ENCODE measurements around the gene HCFC1. TPM values are rescaled to one million over a fixed set of nuclear protein-coding genes. Genes with fewer than 3 reads are reported as not detected.

The HCFC1 gene
- total RNA-seq, 6 experiments from 2014 or later: 52.1 to 62.1 (median 59.0) TPM

DNA sequence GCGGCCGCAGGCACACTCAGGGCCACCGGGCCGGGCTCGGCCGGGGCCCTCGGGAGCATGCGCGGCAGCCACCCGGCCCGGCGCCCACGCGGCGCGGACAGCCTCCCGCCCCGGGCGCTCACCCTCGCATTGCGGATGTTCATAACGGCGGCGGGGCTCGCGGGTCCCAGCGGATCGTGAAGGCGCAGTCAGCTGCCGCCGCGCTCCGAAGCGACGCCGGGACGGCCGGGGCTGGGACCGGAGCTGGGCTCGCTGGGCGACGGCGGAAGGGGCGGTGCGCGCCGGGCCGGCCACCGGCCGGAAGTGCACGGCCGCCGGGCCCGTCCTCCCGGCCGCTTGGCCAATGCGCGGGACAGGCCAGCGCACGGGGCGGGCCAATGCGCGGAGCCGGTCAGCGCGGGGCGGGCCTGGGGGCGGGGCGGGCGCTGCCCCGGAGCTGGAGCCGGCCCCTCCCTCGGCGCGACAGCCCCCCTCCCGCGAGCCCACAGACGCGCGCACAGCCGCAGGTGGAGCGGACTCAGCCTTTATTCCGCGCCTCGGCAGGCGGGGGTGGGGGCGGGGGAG is 36.8 kb downstream of the HCFC1 start, which contains the start of gene NAA10:
Gene NAA10, minus strand, starts transcription at position 276 of the 564 bp plus-strand sequence. Its CDS starts 133 bp downstream, at position 143.
- Mint-ChIP-seq H3K4me1 (ENCODE audit: low read depth) (no peaks in the 10 kb centered on the region), H3K27me3 (ENCODE audit: insufficient read depth) (peaks cover 2% of the 10 kb centered on the region), H3K27ac (peak within 1 kb of the TSS; percentile 84), H3K9me3 (no peaks in the 10 kb centered on the region), H3K4me3 (peak within 1 kb of the TSS; percentile 93), H3K36me3 (ENCODE audit: low read depth) (peaks cover 5% of the 10 kb centered on the region; the same call in 1 of the 2 replicates)
- peak; percentile 27 for DNase-seq
- TF ChIP-seq, protein P1, sequence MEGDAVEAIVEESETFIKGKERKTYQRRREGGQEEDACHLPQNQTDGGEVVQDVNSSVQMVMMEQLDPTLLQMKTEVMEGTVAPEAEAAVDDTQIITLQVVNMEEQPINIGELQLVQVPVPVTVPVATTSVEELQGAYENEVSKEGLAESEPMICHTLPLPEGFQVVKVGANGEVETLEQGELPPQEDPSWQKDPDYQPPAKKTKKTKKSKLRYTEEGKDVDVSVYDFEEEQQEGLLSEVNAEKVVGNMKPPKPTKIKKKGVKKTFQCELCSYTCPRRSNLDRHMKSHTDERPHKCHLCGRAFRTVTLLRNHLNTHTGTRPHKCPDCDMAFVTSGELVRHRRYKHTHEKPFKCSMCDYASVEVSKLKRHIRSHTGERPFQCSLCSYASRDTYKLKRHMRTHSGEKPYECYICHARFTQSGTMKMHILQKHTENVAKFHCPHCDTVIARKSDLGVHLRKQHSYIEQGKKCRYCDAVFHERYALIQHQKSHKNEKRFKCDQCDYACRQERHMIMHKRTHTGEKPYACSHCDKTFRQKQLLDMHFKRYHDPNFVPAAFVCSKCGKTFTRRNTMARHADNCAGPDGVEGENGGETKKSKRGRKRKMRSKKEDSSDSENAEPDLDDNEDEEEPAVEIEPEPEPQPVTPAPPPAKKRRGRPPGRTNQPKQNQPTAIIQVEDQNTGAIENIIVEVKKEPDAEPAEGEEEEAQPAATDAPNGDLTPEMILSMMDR (IDR thresholded peaks at IDR 0.05): no peak

DNA sequence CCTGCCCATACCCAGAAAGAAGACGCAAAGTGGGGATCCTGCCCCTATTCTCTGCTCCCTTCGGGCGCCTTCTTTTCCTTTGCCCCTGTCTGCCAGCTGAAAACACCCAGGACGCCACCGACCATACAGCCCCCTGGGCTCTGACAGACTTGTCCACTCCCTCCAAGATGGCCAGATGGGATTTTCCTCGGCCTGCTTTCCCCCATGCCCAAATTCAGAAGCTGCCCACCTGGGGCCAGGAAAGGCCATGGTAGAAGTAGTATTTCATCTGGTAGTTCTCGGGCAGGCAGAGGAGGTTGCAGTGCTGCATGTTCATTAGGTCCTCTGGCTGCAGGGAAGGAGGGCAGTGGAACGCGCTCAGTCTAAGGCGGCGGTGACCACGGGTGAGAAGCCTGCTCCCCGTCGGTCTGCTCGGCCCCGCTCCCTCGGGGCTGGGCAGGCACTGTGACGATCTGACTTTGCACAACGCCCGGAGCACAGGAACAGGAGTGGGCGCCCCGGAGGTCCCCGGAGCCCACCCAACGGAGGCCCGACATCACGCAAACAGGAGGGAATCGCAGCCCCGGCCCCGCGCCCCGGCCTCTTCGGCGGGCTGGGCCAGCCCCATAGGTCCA is 37.4 kb downstream of the HCFC1 start:
- H3K27ac Mint-ChIP-seq: peak overlapping the region; percentile 84

DNA sequence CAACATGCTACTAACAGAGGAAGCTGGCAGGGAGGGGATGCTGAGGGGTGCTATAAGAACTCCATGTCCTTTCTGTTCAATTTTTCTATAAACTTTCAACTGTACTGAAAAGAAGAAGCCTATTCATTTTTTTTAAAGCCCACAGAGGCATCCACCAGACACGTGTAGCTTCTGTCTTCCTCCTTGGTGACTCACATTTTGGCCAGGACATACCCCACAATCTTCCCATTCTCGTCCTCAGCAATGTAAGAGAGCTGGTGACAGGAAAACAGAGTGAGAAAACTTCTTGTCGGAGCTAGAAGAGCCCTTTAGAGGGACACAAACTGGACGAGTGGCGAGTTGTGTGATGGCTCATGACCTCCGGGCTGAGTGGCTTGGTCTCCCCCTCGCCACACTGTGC is 37.9 kb downstream of the HCFC1 start:
- peak; percentile 41 for DNase-seq
- Mint-ChIP-seq H3K36me3 (ENCODE audit: low read depth) (peaks cover 5% of the 10 kb centered on the region; the same call in 1 of the 2 replicates), H3K4me1 (ENCODE audit: low read depth) (peaks cover 6% of the 10 kb centered on the region; the same call in 1 of the 2 replicates), H3K27ac (peak overlapping the region; percentile 84), H3K27me3 (ENCODE audit: insufficient read depth) (peaks cover 2% of the 10 kb centered on the region), H3K4me3 (peak overlapping the region; percentile 93), H3K9me3 (no peaks in the 10 kb centered on the region)
- TF ChIP-seq, protein P1 (IDR thresholded peaks at IDR 0.05): no peak

More for the DNA sequence above, 37.4 kb downstream of the HCFC1 start:
- H3K4me3 Mint-ChIP-seq: peak overlapping the region; percentile 93
- H3K36me3 Mint-ChIP-seq (ENCODE audit: low read depth): peaks cover 5% of the 10 kb centered on the region; the same call in 1 of the 2 replicates
- peaks cover 2% of the 10 kb centered on the region for H3K27me3 Mint-ChIP-seq (ENCODE audit: insufficient read depth)
- TF ChIP-seq, protein P1 (IDR thresholded peaks at IDR 0.05): no peak
- H3K4me1 Mint-ChIP-seq (ENCODE audit: low read depth): peaks cover 1% of the 10 kb centered on the region; the same call in 1 of the 2 replicates
- H3K9me3 Mint-ChIP-seq: no peaks in the 10 kb centered on the region
- no peak for DNase-seq

DNA sequence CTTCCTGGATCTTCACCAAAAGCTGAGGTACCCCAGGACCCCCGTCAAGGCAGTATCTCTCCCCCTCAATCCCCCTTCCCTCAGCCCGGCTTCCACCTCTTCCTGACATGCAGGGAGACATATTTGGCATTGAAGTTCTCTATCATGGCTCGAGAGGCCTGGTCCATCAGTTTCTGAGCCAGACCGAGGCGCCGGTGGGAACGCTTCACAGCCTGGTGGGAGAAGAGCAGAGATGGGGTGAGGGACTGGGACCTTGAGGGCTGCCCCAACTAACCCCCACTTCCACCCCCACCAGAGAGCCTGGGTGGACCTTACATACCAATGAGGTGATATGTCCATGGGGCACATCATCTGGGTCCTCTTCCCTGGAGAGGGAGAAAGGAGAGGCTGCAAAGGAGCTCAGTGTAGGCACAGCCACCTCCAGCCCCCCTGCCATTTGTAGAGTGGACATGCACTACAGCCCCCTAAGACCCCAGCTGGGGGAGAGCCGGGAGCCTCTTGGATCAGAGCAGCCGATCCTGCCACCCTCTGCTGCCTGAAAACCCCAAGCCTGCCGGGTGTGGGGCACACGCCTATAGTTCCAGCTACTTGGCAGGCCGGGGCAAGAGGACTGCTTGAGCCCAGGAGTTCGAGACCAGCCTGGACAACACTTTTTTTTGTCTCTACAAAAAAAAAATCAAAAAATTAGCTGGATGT is 39.2 kb downstream of the HCFC1 start:
- peaks cover 14% of the 10 kb centered on the region for H3K4me1 Mint-ChIP-seq (ENCODE audit: low read depth)
- TF ChIP-seq, protein P1 (IDR thresholded peaks at IDR 0.05): no peak
- peaks cover 5% of the 10 kb centered on the region; the same call in 1 of the 2 replicates for H3K36me3 Mint-ChIP-seq (ENCODE audit: low read depth)
- no peak overlapping the region for H3K27ac Mint-ChIP-seq
- H3K4me3 Mint-ChIP-seq: no peak overlapping the region; the same call in 1 of the 2 replicates
- H3K9me3 Mint-ChIP-seq: no peaks in the 10 kb centered on the region
- H3K27me3 Mint-ChIP-seq (ENCODE audit: insufficient read depth): peaks cover 2% of the 10 kb centered on the region
- no peak for DNase-seq

DNA sequence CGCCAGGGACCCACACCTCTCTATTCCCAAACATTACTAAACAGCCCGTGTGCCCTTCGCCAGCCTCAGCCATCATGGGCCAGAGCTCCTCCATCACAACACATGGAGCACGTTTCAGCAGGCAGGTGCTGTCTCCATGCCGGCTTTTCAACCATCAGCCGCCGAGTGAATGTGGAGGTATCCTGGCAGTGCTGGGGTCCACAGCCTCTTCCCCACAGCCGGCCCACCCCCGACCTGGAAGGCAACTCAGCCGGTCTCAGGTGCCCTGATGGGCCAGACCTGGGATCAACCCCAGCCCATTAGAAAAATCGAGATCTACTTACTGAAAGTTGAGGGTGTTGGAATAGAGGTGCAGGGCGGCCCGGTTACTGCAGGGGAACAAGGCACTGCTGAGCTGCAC is 39.9 kb downstream of the HCFC1 start:
- H3K27ac Mint-ChIP-seq: no peak overlapping the region
- no peak overlapping the region for H3K4me3 Mint-ChIP-seq
- no peaks in the 10 kb centered on the region for H3K9me3 Mint-ChIP-seq
- peaks cover 2% of the 10 kb centered on the region for H3K27me3 Mint-ChIP-seq (ENCODE audit: insufficient read depth)
- TF ChIP-seq, protein P1 (IDR thresholded peaks at IDR 0.05): no peak
- H3K4me1 Mint-ChIP-seq (ENCODE audit: low read depth): peaks cover 20% of the 10 kb centered on the region
- no peak for DNase-seq
- H3K36me3 Mint-ChIP-seq (ENCODE audit: low read depth): peaks cover 5% of the 10 kb centered on the region; the same call in 1 of the 2 replicates

Data from HFFc6 (cell line).